GM12875 (cell line): ENCODE results near the gene LYSMD4.

Experiments
- H3K4me3 ChIP-seq: one replicate; pipeline ENCODE4 v1.5.1; 2011; ENCODE audit warnings: low read depth, low read length, control low read depth
- CTCF ChIP-seq: IDR thresholded peaks from 2 replicates; pipeline ENCODE4 v1.5.1; 2011; ENCODE audit warnings: low read depth, mild to moderate bottlenecking, control low read depth, inconsistent platforms, low read length, moderate library complexity, borderline replicate concordance; ENCODE audit not compliant: insufficient read depth

The LYSMD4 gene

DNA sequence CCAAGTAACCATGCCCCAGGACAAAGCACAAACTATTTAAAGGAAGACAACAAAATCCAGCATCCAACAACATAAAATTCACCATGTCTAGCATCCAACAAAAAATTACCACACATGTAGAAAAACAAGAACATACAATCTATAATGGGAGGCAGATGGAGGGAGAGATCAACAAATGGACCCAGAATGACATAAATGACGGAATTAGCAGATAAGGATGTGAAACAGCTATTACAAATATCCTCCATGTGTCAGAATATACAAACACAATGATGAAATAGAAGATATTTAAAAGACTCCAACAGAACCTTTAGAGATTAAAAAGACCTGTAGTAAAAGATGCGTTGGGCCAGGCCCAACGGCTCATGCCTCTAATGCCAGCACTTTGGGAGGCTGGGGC, 10.8 kb downstream of the LYSMD4 start:
- no peak for TF ChIP-seq CTCF
- no peak overlapping the region for H3K4me3 ChIP-seq

DNA sequence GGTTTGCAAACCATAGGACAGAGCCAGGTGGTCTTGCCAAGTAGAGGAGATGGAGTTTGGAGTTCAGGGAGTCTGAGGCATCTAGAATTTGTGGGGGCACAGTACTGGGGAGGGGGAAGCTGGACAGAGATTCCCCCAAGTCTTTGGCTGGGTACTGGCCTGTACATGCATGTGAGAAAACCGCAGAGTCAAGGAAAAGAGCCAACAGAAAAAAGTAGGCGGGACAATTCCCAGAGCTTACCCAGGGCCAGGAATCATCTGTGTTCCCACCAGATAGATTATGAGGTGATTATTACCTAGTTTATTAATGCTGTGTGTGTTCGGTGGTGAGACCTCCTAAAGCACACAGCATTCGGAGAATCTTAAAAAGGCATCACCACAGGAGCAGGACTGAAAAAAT, 11.3 kb downstream of the LYSMD4 start:
- H3K4me3 ChIP-seq: no peak overlapping the region
- TF ChIP-seq CTCF: no peak

DNA sequence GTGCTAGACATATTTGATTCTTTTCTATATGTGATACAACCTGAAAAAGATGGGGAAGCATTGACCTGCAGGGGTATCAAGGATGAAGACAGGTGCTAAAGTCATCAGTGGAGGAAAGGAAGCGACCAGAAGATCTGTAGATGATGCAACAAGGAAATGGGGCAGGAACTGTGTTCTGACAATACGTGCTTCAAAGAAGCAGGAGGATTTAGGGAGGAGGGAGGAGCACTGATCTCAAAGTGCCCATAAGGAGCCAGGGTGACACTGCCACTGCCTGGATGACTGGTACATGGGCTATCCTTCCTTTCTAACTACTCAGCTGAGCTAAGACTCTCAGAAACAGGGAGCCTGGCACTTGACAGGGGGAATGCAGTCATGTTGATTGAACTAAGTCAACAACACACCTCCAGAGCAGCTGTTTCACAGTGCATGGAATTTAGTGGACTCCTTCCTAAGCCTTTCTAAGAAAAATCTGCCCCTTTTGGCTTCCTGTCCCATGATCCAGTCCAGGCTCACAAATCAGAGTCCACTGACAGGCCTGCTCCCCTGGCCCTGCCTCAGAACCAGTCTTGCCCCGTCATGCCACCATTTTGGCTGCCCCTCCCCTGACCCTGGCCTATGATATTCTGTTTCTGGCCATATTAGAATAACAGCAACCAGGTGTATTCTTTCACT, 12.0 kb downstream of the LYSMD4 start:
- H3K4me3 ChIP-seq: no peak overlapping the region
- TF ChIP-seq CTCF: no peak

GRCh38 chr15:99720533-99720932, 12.7 kb downstream of the LYSMD4 start:
- no peak for TF ChIP-seq CTCF
- H3K4me3 ChIP-seq: no peak overlapping the region

- H3K4me3 ChIP-seq: no peak overlapping the region
Observed at GRCh38 chr15:99719096-99719541, 14.1 kb downstream of the LYSMD4 start.

GRCh38 chr15:99718421-99718820, 14.8 kb downstream of the LYSMD4 start:
- TF ChIP-seq CTCF: no peak
- H3K4me3 ChIP-seq: no peak overlapping the region

More at GRCh38 chr15:99719096-99719541, 14.1 kb downstream of the LYSMD4 start:
- no peak for TF ChIP-seq CTCF
